Measurements from ENCODE around the gene GALE. TPM values are rescaled to one million over a fixed set of nuclear protein-coding genes. Genes with fewer than 3 reads are reported as not detected.

GALE gene
- total and polyA plus RNA-seq, 2 of the 4 experiments (the other 2 are of a cell fraction): 31.7 to 39.9 TPM

GRCh38 chr1:23759277-23759676 is 41.3 kb downstream of the GALE start:
- Histone ChIP-seq H4K91ac (ENCODE audit: insufficient read depth, low read depth, low read length) (no peak overlapping the region), H4K20me1 (ENCODE audit: insufficient read depth, low read length) (peaks cover 29% of the 10 kb centered on the region), H4K5ac (ENCODE audit: low read depth, low read length) (no peak overlapping the region), H3K36me3 (ENCODE audit: control insufficient read depth, insufficient read depth, low read length) (peaks cover 66% of the 10 kb centered on the region), H2BK20ac (ENCODE audit: low read depth, low read length) (no peak overlapping the region), H3K27ac (ENCODE audit: insufficient read depth, low read length) (peak overlapping the region; percentile 9; the same call in 1 of the 2 replicates), H2AFZ (replicated peaks; ENCODE audit: low read length, poor library complexity) (no peak overlapping the region), H2AK5ac (ENCODE audit: low read depth, low read length) (no peak overlapping the region), H3K14ac (replicated peaks; ENCODE audit: low read depth, low read length) (no peak overlapping the region), H3K23ac (ENCODE audit: low read depth, low read length) (no peak overlapping the region), H3K9me3 (ENCODE audit: control insufficient read depth, insufficient read depth, low read length) (no peaks in the 10 kb centered on the region), H4K8ac (ENCODE audit: low read depth in 2 of 2, low read length in 2 of 2) (no peak overlapping the region), H3K18ac (ENCODE audit: low read depth, low read length) (no peak overlapping the region), H2BK120ac (ENCODE audit: low read depth, low read length) (no peak overlapping the region), H3K56ac (ENCODE audit: extremely low read depth, insufficient read depth, low read length) (no peak overlapping the region), H3K9me1 (ENCODE audit: insufficient read depth, low read length) (0 out of 2 replicates have a peak, but pooled peaks cover 7% of the 10 kb centered on the region), H2BK15ac (ENCODE audit: low read depth, low read length) (no peak overlapping the region), H3K4ac (ENCODE audit: low read depth, low read length) (no peak overlapping the region), H3K4me3 (ENCODE audit: insufficient read depth, low read depth, low read length) (no peak overlapping the region), H3K79me1 (ENCODE audit: low read depth in 1 of 2, low read length in 2 of 2) (peaks cover 14 to 55% of the 10 kb centered on the region in 2 experiments), H2AK9ac (replicated peaks; ENCODE audit: low read depth, low read length, poor library complexity) (no peak overlapping the region), H3K4me2 (ENCODE audit: low read depth, low read length) (peak overlapping the region; percentile 10; the same call in 1 of the 2 replicates), H3K9ac (ENCODE audit: low read depth, low read length) (no peak overlapping the region), H2BK5ac (ENCODE audit: low read depth, low read length, poor library complexity, severe bottlenecking) (no peak overlapping the region), H3K27me3 (ENCODE audit: control insufficient read depth, insufficient read depth, low read length) (no peaks in the 10 kb centered on the region), H3K4me1 (ENCODE audit: control insufficient read depth, insufficient read depth, low read length) (peaks cover 2% of the 10 kb centered on the region; the same call in 1 of the 2 replicates)
- BruUV-seq (replicated peaks): no TSS peak
- no CpG with 5 or more reads among the region's 4 CpGs for WGBS, 2 experiments (ENCODE audit: extremely low coverage in 2 of 2, insufficient read length in 1 of 2)
- intact Hi-C loops (cut with micrococcal nuclease): no loop called here
- dilution Hi-C loops (cut with HindIII; ENCODE audit: low sequenced_read_pairs, unreplicated experiment): no loop called here
- ATAC-seq (ENCODE audit: low read depth): peak; percentile 79
- POLR2A ChIA-PET (ENCODE audit: unreplicated experiment): no interaction called here
- CTCF ChIA-PET: no interaction called here
- in situ Hi-C loops (cut with MboI; ENCODE audit: low sequenced_read_pairs): loop anchor here (10.0 kb wide), 1 partner anchor 214 kb away; no protein-coding TSS in a partner anchor
- DNase-seq: peak; percentile 52
- TF ChIP-seq MAFK (IDR thresholded peaks at IDR 0.05; ENCODE audit: low read depth, low read length) (no peak), RCOR1 (IDR thresholded peaks at IDR 0.05; ENCODE audit: insufficient replicate concordance, low read length) (no peak), CHD1 (IDR thresholded peaks at IDR 0.05; ENCODE audit: low read depth, low read length) (no peak), POLR2A (IDR thresholded peaks at IDR 0.05; ENCODE audit: low read depth, low read length) (no peak), ELK1 (IDR thresholded peaks at IDR 0.05; ENCODE audit: borderline replicate concordance, low read depth, low read length) (no peak), MAZ (IDR thresholded peaks at IDR 0.05; ENCODE audit: borderline replicate concordance, low read depth, low read length) (no peak), RFX5 (IDR thresholded peaks at IDR 0.05; ENCODE audit: low read depth, low read length) (no peak), NFE2L2 (IDR thresholded peaks at IDR 0.05; ENCODE audit: low read depth, low read length) (no peak), FOS (IDR thresholded peaks at IDR 0.05; ENCODE audit: low read depth, low read length) (no peak), CTCF (conservative IDR thresholded peaks at IDR 0.05; ENCODE audit: low read depth, low read length) (no peak), SMC3 (IDR thresholded peaks at IDR 0.05; ENCODE audit: low read depth, low read length) (no peak), BHLHE40 (IDR thresholded peaks at IDR 0.05; ENCODE audit: low read depth, low read length) (no peak), RAD21 (IDR thresholded peaks at IDR 0.05; ENCODE audit: low read length) (no peak), MXI1 (IDR thresholded peaks at IDR 0.05; ENCODE audit: borderline replicate concordance, low read depth, low read length) (no peak), USF2 (IDR thresholded peaks at IDR 0.05; ENCODE audit: low read depth, low read length) (no peak), CEBPB (IDR thresholded peaks at IDR 0.05; ENCODE audit: low read depth, low read length) (no peak)

Measured in IMR-90 (cell line).